ENCODE results near the gene ADGRB2.

ADGRB2 gene

GRCh38 chr1:31759298-31760023 lies 4.7 kb downstream of the ADGRB2 start:
- H3K9me3 Mint-ChIP-seq, result no peaks in the 10 kb centered on the region
- H3K27me3 Mint-ChIP-seq, result peaks cover 5% of the 10 kb centered on the region
- DNase-seq (ENCODE audit: low spot score in 2 of 2), result no peak
- no peaks in the 10 kb centered on the region for H3K36me3 Mint-ChIP-seq
- no peak overlapping the region for H3K27ac Mint-ChIP-seq
- no peak for ATAC-seq (ENCODE audit: low read depth)
- peak overlapping the region; percentile 54 for H3K4me3 Mint-ChIP-seq
- peaks cover 17% of the 10 kb centered on the region for H3K4me1 Mint-ChIP-seq

- ATAC-seq (ENCODE audit: low read depth), result no peak
- H3K9me3 Mint-ChIP-seq, result no peaks in the 10 kb centered on the region
- peaks cover 5% of the 10 kb centered on the region for H3K27me3 Mint-ChIP-seq
- H3K36me3 Mint-ChIP-seq, result no peaks in the 10 kb centered on the region
- no peak overlapping the region for H3K4me3 Mint-ChIP-seq
- no peak overlapping the region for H3K27ac Mint-ChIP-seq
- DNase-seq (ENCODE audit: low spot score in 2 of 2), result no peak
- peaks cover 17% of the 10 kb centered on the region for H3K4me1 Mint-ChIP-seq
Measured at GRCh38 chr1:31758823-31759222, 5.3 kb downstream of the ADGRB2 start.

- no peak overlapping the region for H3K4me3 Mint-ChIP-seq
- DNase-seq (ENCODE audit: low spot score in 2 of 2) (no peak), ATAC-seq (ENCODE audit: low read depth) (no peak)
- no peaks in the 10 kb centered on the region for H3K9me3 Mint-ChIP-seq
- peaks cover 13% of the 10 kb centered on the region for H3K4me1 Mint-ChIP-seq
- no peak overlapping the region for H3K27ac Mint-ChIP-seq
- H3K36me3 Mint-ChIP-seq, result no peaks in the 10 kb centered on the region
- H3K27me3 Mint-ChIP-seq, result peaks cover 2% of the 10 kb centered on the region
Measured at GRCh38 chr1:31757989-31758388, 6.2 kb downstream of the ADGRB2 start.

- Mint-ChIP-seq H3K27ac (no peak overlapping the region), H3K9me3 (no peaks in the 10 kb centered on the region), H3K36me3 (no peaks in the 10 kb centered on the region), H3K27me3 (peaks cover 2% of the 10 kb centered on the region), H3K4me1 (peaks cover 12% of the 10 kb centered on the region), H3K4me3 (no peak overlapping the region)
- no peak for ATAC-seq (ENCODE audit: low read depth)
- DNase-seq (ENCODE audit: low spot score in 2 of 2), result no peak
Measured at GRCh38 chr1:31757204-31757679, 6.9 kb downstream of the ADGRB2 start.

GRCh38 chr1:31756578-31756977 lies 7.6 kb downstream of the ADGRB2 start:
- H3K36me3 Mint-ChIP-seq, result no peaks in the 10 kb centered on the region
- H3K9me3 Mint-ChIP-seq, result no peaks in the 10 kb centered on the region
- no peak for ATAC-seq (ENCODE audit: low read depth)
- peaks cover 16% of the 10 kb centered on the region for H3K4me1 Mint-ChIP-seq
- no peak overlapping the region for H3K4me3 Mint-ChIP-seq
- peaks cover 2% of the 10 kb centered on the region for H3K27me3 Mint-ChIP-seq
- DNase-seq (ENCODE audit: low spot score in 2 of 2), result no peak
- no peak overlapping the region for H3K27ac Mint-ChIP-seq

GRCh38 chr1:31755850-31756492 lies 8.2 kb downstream of the ADGRB2 start:
- Mint-ChIP-seq H3K4me1 (peaks cover 19% of the 10 kb centered on the region), H3K27me3 (peaks cover 2% of the 10 kb centered on the region), H3K36me3 (no peaks in the 10 kb centered on the region), H3K27ac (no peak overlapping the region), H3K4me3 (no peak overlapping the region), H3K9me3 (no peaks in the 10 kb centered on the region)
- ATAC-seq (ENCODE audit: low read depth) (no peak), DNase-seq (ENCODE audit: low spot score in 2 of 2) (no peak)

GRCh38 chr1:31755197-31755611 lies 8.9 kb downstream of the ADGRB2 start:
- H3K36me3 Mint-ChIP-seq, result no peaks in the 10 kb centered on the region
- peaks cover 25% of the 10 kb centered on the region for H3K4me1 Mint-ChIP-seq
- no peak overlapping the region for H3K27ac Mint-ChIP-seq
- ATAC-seq (ENCODE audit: low read depth) (no peak), DNase-seq (ENCODE audit: low spot score in 2 of 2) (no peak)
- H3K27me3 Mint-ChIP-seq, result peaks cover 2% of the 10 kb centered on the region
- no peak overlapping the region for H3K4me3 Mint-ChIP-seq
- H3K9me3 Mint-ChIP-seq, result no peaks in the 10 kb centered on the region

- Mint-ChIP-seq H3K27ac (no peak overlapping the region), H3K4me1 (peaks cover 23% of the 10 kb centered on the region), H3K4me3 (no peak overlapping the region), H3K27me3 (peaks cover 3% of the 10 kb centered on the region), H3K9me3 (no peaks in the 10 kb centered on the region), H3K36me3 (no peaks in the 10 kb centered on the region)
- no peak for ATAC-seq (ENCODE audit: low read depth)
- no peak for DNase-seq (ENCODE audit: low spot score in 2 of 2)
Measured at GRCh38 chr1:31754397-31754796, 9.7 kb downstream of the ADGRB2 start.

- no peak for ATAC-seq (ENCODE audit: low read depth)
- H3K36me3 Mint-ChIP-seq, result no peaks in the 10 kb centered on the region
- no peak overlapping the region for H3K27ac Mint-ChIP-seq
- H3K4me1 Mint-ChIP-seq, result peaks cover 27% of the 10 kb centered on the region
- no peak for DNase-seq (ENCODE audit: low spot score in 2 of 2)
- peaks cover 3% of the 10 kb centered on the region for H3K27me3 Mint-ChIP-seq
- H3K4me3 Mint-ChIP-seq, result no peak overlapping the region
- no peaks in the 10 kb centered on the region for H3K9me3 Mint-ChIP-seq
Measured at GRCh38 chr1:31753707-31754349, 10.3 kb downstream of the ADGRB2 start.

GRCh38 chr1:31752952-31753475 lies 11.1 kb downstream of the ADGRB2 start:
- no peak overlapping the region for H3K4me3 Mint-ChIP-seq
- H3K27me3 Mint-ChIP-seq, result peaks cover 3% of the 10 kb centered on the region
- DNase-seq (ENCODE audit: low spot score in 2 of 2), result no peak

GRCh38 chr1:31752258-31752657 lies 11.9 kb downstream of the ADGRB2 start:
- DNase-seq (ENCODE audit: low spot score in 2 of 2) (no peak), ATAC-seq (ENCODE audit: low read depth) (no peak)
- H3K27ac Mint-ChIP-seq, result no peak overlapping the region
- H3K9me3 Mint-ChIP-seq, result no peaks in the 10 kb centered on the region
- no peak overlapping the region for H3K4me3 Mint-ChIP-seq
- no peaks in the 10 kb centered on the region for H3K36me3 Mint-ChIP-seq
- peaks cover 3% of the 10 kb centered on the region for H3K27me3 Mint-ChIP-seq
- H3K4me1 Mint-ChIP-seq, result peaks cover 29% of the 10 kb centered on the region

More at GRCh38 chr1:31752952-31753475, 11.1 kb downstream of the ADGRB2 start:
- H3K4me1 Mint-ChIP-seq, result peaks cover 27% of the 10 kb centered on the region
- H3K36me3 Mint-ChIP-seq, result no peaks in the 10 kb centered on the region
- ATAC-seq (ENCODE audit: low read depth), result no peak
- no peak overlapping the region for H3K27ac Mint-ChIP-seq
- no peaks in the 10 kb centered on the region for H3K9me3 Mint-ChIP-seq

GRCh38 chr1:31751822-31752241 lies 12.3 kb downstream of the ADGRB2 start:
- Mint-ChIP-seq H3K36me3 (no peaks in the 10 kb centered on the region), H3K4me1 (peaks cover 33% of the 10 kb centered on the region), H3K4me3 (no peak overlapping the region), H3K9me3 (no peaks in the 10 kb centered on the region), H3K27me3 (peaks cover 3% of the 10 kb centered on the region), H3K27ac (no peak overlapping the region)
- DNase-seq (ENCODE audit: low spot score in 2 of 2) (no peak), ATAC-seq (ENCODE audit: low read depth) (no peak)

- Mint-ChIP-seq H3K4me3 (peak overlapping the region; percentile 33), H3K27ac (peak overlapping the region; percentile 12), H3K4me1 (peaks cover 42% of the 10 kb centered on the region), H3K9me3 (no peaks in the 10 kb centered on the region), H3K36me3 (no peaks in the 10 kb centered on the region), H3K27me3 (peaks cover 3% of the 10 kb centered on the region)
- DNase-seq (ENCODE audit: low spot score in 2 of 2) (peak in 1 of 2 donors; percentile 39), ATAC-seq (ENCODE audit: low read depth) (peak; percentile 98)
Measured at GRCh38 chr1:31750858-31751510, 13.2 kb downstream of the ADGRB2 start.

Measured in memory B cell (primary cell).